Activated T-cell treated with anti-CD3 and anti-CD28 coated beads, Interleukin-2, amount 50 U/mL, for 72 hours (primary cell): Measurements from ENCODE around the gene MAN1C1. TPM values are rescaled to one million over a fixed set of nuclear protein-coding genes. Genes with fewer than 3 reads are reported as not detected.

ENCODE experiments used
- ATAC-seq, 2 donors: fragments of 150-1000 bp; cut with Tn5 transposase; replicated peaks in 1 of 2; 2 replicates each; pipeline ENCODE4 v1.10.0; 2021; ENCODE audit warnings: moderate library complexity in 2 of 2, mild to moderate bottlenecking in 1 of 2
- DNase-seq, 2 donors: peaks; one replicate each; pipeline ENCODE4 v3.0.0; 2021 to 2022; ENCODE audit warnings: mixed read lengths in 1 of 2
- H3K27ac Mint-ChIP-seq: one replicate; pipeline ENCODE4 v1.8.0; 2022; ENCODE audit warnings: mild to moderate bottlenecking, moderate library complexity, mixed read lengths
- H3K27me3 Mint-ChIP-seq: one replicate; pipeline ENCODE4 v1.8.0; 2022; ENCODE audit warnings: low read depth, mixed read lengths
- H3K36me3 Mint-ChIP-seq, 2 donors: one replicate each; pipeline ENCODE4 v1.8.0; 2022; ENCODE audit warnings: mixed read lengths in 2 of 2, mild to moderate bottlenecking in 1 of 2; ENCODE audit not compliant: insufficient read depth in 2 of 2
- H3K4me1 Mint-ChIP-seq: one replicate; pipeline ENCODE4 v1.8.0; 2022; ENCODE audit warnings: low read depth, mixed read lengths
- H3K4me3 Mint-ChIP-seq, 2 donors: one replicate each; pipeline ENCODE4 v1.8.0; 2022; ENCODE audit warnings: mild to moderate bottlenecking in 2 of 2, mixed read lengths in 2 of 2, moderate library complexity in 2 of 2
- H3K9me3 Mint-ChIP-seq, 2 donors: one replicate each; pipeline ENCODE4 v1.8.0; 2022; ENCODE audit warnings: mixed read lengths in 2 of 2
- total RNA-seq, 2 donors: library from RNA; stranded (reverse); gene quantifications; one replicate each; pipeline ENCODE4 v1.2.3, GENCODE V29; 2022

Gene MAN1C1
- total RNA-seq, 2 donors from 2014 or later: 9.4 to 13.3 TPM

DNA sequence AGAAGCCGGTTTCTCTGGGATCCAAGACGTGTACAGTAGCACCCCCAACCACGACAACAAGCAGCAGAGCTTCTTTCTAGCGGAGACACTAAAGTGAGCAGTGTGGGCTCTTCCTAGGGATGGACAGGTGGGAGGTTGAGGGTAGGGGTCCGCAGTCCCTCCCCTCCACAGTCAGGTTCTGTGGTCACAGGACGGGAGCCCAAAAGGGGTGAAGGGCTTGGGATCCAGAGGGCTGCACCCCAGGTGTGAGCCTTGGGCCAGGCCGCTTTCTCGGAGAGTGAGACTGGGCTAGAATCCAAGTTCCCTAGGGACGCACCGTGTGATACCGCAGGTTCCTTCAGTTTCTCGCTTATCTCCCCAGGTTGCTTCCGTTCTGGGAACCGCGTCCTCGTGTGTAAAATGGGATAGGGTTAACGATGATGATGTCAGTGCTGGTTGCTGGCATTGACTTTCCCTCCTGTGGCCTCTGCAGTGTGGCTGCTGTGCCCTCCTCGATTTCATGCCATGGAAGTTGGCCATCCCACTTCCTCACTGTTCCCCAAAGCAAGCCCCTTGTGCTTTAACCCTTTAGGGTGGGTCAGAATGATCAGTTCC is 166.1 kb downstream of the MAN1C1 start:
- H3K36me3 Mint-ChIP-seq: no peaks in the 10 kb centered on the region
- H3K27me3 Mint-ChIP-seq: no peaks in the 10 kb centered on the region
- no peak for DNase-seq
- no peak for ATAC-seq
- no peaks in the 10 kb centered on the region for H3K9me3 Mint-ChIP-seq
- H3K4me1 Mint-ChIP-seq: peaks cover 13% of the 10 kb centered on the region
- no peak overlapping the region for H3K4me3 Mint-ChIP-seq
- no peak overlapping the region for H3K27ac Mint-ChIP-seq

GRCh38 chr1:25784575-25785051 is 168.0 kb downstream of the MAN1C1 start:
- H3K4me3 Mint-ChIP-seq: no peak overlapping the region
- H3K4me1 Mint-ChIP-seq: peaks cover 8% of the 10 kb centered on the region
- no peak overlapping the region for H3K27ac Mint-ChIP-seq
- H3K36me3 Mint-ChIP-seq: no peaks in the 10 kb centered on the region
- H3K9me3 Mint-ChIP-seq: no peaks in the 10 kb centered on the region
- no peaks in the 10 kb centered on the region for H3K27me3 Mint-ChIP-seq
- ATAC-seq: no peak
- no peak for DNase-seq

- DNase-seq (no peak), ATAC-seq (no peak)
- Mint-ChIP-seq H3K27ac (no peak overlapping the region), H3K4me1 (peaks cover 8% of the 10 kb centered on the region), H3K27me3 (no peaks in the 10 kb centered on the region), H3K4me3 (no peak overlapping the region), H3K36me3 (no peaks in the 10 kb centered on the region), H3K9me3 (no peaks in the 10 kb centered on the region)
These were observed 168.9 kb downstream of the MAN1C1 start for GRCh38 chr1:25785333-25786067.

GRCh38 chr1:25786887-25787759 is 170.5 kb downstream of the MAN1C1 start:
- Mint-ChIP-seq H3K9me3 (no peaks in the 10 kb centered on the region), H3K27me3 (no peaks in the 10 kb centered on the region), H3K4me3 (no peak overlapping the region), H3K4me1 (peaks cover 8% of the 10 kb centered on the region), H3K27ac (no peak overlapping the region), H3K36me3 (no peaks in the 10 kb centered on the region)
- ATAC-seq (no peak), DNase-seq (no peak)

- Mint-ChIP-seq H3K4me1 (peaks cover 8% of the 10 kb centered on the region), H3K36me3 (no peaks in the 10 kb centered on the region), H3K4me3 (no peak overlapping the region), H3K9me3 (no peaks in the 10 kb centered on the region), H3K27me3 (no peaks in the 10 kb centered on the region), H3K27ac (no peak overlapping the region)
- ATAC-seq (no peak), DNase-seq (no peak)
These were observed 171.2 kb downstream of the MAN1C1 start for GRCh38 chr1:25787760-25788166.

DNA sequence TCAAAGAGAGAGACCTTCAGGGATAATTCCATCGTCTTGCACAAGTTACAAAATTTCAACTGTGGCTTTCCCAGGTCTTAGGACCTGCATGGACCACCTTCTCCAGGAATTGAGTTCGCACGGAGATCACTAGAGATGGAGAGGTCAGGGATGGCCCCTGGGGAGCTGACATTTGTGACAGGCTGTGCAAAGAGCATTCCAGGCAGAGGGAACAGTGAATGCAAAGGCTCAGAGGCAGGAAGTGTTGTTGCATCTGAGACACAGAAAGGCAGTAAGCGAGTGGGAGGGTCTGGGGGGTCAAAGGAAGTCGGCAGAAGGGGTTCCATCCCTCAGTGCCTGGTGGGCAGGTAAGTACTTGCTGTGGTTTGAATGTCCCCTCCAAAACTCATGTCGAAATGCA is 173.9 kb downstream of the MAN1C1 start:
- peaks cover 28% of the 10 kb centered on the region for H3K4me1 Mint-ChIP-seq
- no peaks in the 10 kb centered on the region for H3K27me3 Mint-ChIP-seq
- H3K36me3 Mint-ChIP-seq: no peaks in the 10 kb centered on the region
- no peak overlapping the region for H3K4me3 Mint-ChIP-seq
- no peak overlapping the region for H3K27ac Mint-ChIP-seq
- ATAC-seq (no peak), DNase-seq (no peak)
- H3K9me3 Mint-ChIP-seq: no peaks in the 10 kb centered on the region

DNA sequence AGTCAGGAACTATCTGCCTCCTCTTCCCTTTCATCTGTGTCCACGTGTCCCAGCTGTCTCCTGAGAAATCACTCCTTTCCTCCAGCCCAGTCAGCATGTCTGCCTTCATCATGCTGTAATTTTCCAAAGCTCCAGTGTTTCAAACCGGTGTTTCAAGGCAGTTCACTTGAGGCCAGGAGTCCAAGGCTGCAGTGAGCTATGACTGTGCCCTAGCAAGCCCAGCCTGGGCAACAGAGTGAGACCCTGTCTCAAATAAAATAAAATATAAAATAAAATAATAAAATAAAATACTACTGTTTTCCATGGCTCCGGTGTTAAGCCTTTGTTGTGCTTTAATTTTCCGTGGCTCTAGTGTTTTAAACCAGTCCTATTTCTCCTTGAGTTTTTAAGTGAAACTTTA is 175.5 kb downstream of the MAN1C1 start:
- no peak for DNase-seq
- Mint-ChIP-seq H3K4me3 (no peak overlapping the region), H3K9me3 (no peaks in the 10 kb centered on the region), H3K27ac (no peak overlapping the region), H3K36me3 (no peaks in the 10 kb centered on the region), H3K4me1 (peaks cover 40% of the 10 kb centered on the region), H3K27me3 (no peaks in the 10 kb centered on the region)
- no peak for ATAC-seq

DNA sequence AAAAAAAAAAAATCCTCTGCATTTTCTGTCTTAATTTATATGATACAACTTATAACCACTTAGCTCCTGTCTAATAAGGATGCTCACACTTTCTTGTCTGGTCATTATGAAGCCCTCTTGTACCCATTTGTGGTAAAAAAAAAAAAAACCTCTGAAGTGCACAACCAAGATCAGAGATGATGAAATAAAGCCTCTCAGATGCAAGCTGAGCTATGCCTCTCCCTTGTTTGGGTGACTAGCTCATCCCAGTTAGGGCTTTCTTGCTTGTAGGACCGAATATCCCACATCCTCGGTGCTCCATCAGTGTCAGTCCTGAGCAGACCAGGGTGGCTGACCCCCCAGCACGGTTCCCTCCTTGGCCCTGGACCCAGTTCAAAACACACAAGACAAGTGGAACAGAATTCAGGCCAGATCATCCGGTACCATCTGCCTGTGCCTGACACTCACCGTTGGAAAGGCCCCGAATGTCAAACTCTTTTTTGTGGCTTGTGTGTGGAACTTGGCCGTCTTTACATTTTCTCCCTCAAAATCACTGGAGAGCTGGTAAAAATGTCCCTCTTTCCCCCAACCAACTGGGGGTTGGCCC is 177.1 kb downstream of the MAN1C1 start:
- ATAC-seq (no peak), DNase-seq (no peak)
- no peak overlapping the region for H3K27ac Mint-ChIP-seq
- no peak overlapping the region for H3K4me3 Mint-ChIP-seq
- H3K36me3 Mint-ChIP-seq: no peaks in the 10 kb centered on the region
- no peaks in the 10 kb centered on the region for H3K27me3 Mint-ChIP-seq
- peaks cover 50% of the 10 kb centered on the region for H3K4me1 Mint-ChIP-seq
- H3K9me3 Mint-ChIP-seq: no peaks in the 10 kb centered on the region

- Mint-ChIP-seq H3K27me3 (no peaks in the 10 kb centered on the region), H3K9me3 (no peaks in the 10 kb centered on the region), H3K4me3 (no peak overlapping the region), H3K36me3 (no peaks in the 10 kb centered on the region), H3K27ac (no peak overlapping the region), H3K4me1 (peaks cover 51% of the 10 kb centered on the region)
- no peak for DNase-seq
- no peak for ATAC-seq
These were observed 177.7 kb downstream of the MAN1C1 start for GRCh38 chr1:25794325-25794724.

- no peaks in the 10 kb centered on the region for H3K36me3 Mint-ChIP-seq
- no peak overlapping the region for H3K27ac Mint-ChIP-seq
- no peaks in the 10 kb centered on the region for H3K27me3 Mint-ChIP-seq
- ATAC-seq (no peak), DNase-seq (no peak)
- H3K4me3 Mint-ChIP-seq: no peak overlapping the region
- H3K4me1 Mint-ChIP-seq: peaks cover 54% of the 10 kb centered on the region
- no peaks in the 10 kb centered on the region for H3K9me3 Mint-ChIP-seq
These were observed 178.6 kb downstream of the MAN1C1 start for GRCh38 chr1:25795211-25795610.

DNA sequence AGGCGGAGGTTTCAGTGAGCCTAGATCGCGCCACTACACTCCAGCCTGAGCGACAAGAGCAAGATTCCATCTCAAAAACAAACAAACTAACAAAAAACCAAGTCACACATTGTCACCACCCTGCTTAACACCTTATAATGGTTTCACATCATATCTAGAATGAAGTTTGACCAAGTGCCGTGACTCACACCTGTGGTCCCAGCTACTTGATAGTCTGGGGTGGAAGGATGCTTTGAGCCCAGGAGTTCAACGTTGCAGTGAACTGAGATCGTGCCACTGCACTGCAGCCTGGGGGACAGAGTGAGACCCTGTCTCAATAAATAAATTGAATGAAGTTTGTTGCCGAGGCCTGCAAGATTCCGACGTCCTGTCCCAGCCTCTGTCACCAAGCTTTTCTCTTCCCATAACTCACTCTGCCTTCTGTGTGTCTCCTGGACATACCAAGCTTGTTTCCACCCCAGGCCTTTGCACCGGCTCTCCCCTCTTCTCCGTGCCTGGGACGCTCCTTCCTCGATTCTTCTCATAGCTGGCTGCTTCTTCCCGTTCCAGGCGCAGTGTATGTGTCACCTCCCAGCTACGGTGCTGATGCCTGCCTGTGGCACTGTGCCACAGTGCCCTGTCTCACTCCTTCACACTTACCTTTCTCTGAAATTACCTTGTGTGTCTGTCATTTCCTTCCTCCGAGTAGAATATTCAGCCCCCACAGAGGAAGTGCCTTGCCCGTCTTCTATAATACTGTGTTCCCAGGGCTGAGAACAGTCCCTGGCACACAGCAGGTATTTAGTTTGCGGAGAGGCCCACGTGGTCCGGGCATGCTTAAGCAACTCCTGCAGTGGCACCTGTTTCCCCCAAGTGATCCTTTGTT is 179.6 kb downstream of the MAN1C1 start:
- DNase-seq (peak; percentile 67 to 78), ATAC-seq (peak; percentile 79 to 81)
- H3K27me3 Mint-ChIP-seq: no peaks in the 10 kb centered on the region
- H3K4me3 Mint-ChIP-seq: peak overlapping the region; percentile 63 to 67
- H3K9me3 Mint-ChIP-seq: no peaks in the 10 kb centered on the region
- H3K36me3 Mint-ChIP-seq: no peaks in the 10 kb centered on the region
- peaks cover 62% of the 10 kb centered on the region for H3K4me1 Mint-ChIP-seq
- peak overlapping the region; percentile 6 for H3K27ac Mint-ChIP-seq

DNA sequence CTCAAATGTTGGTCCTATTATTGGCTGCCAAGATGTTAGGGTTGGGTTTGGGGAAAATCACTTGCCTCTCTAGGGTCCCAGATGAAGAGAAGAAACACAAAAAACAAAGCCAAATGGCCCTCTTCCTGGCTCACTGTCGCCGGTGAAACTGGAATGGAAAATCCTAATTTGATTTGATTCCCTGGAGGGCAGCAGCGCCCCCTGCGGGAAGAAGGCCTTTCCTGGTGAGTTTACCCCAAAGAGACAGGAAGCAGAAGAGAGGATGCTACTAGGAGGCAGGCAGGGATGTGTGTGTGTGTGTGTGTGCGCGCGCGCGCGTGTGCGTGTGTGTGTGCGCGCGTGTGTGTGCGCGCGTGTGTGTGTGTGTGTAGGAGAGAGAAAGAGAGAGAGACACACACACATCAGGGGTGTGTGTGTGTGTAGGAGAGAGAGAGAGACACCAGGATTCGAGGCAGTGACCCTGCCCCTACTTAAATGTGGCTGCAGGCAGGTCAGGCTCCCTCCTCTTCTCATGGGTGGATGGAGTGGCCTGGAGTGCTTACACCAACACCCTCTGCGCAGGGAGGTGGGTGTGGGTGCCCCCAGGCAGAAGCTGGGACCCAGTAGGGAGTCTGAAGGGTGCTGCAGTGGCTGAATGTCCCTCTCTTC is 180.3 kb downstream of the MAN1C1 start:
- peak; percentile 78 to 84 for DNase-seq
- Mint-ChIP-seq H3K36me3 (peaks cover 0 to 2% of the 10 kb centered on the region in 2 donors), H3K4me3 (peak overlapping the region; percentile 63 to 67), H3K27me3 (no peaks in the 10 kb centered on the region), H3K4me1 (peaks cover 64% of the 10 kb centered on the region), H3K27ac (peak overlapping the region; percentile 6), H3K9me3 (no peaks in the 10 kb centered on the region)
- peak; percentile 31 to 41 for ATAC-seq
